OCI-LY3 (cell line): ENCODE results near the gene TEPSIN.
A peak's percentile ranks its signal among the peaks of the same experiment; 100 is the strongest.

Experiments
- H2AFZ ChIP-seq: fragments of 200-600, 300-600 bp; shearing (Covaris generic); 2 replicates; pipeline ENCODE4 v1.6.0; 2014; ENCODE audit warnings: antibody characterized with exemption, low read depth, low read length
- H3K27ac ChIP-seq: fragments of 200-600, 300-600 bp; sonication (generic); 2 replicates; pipeline ENCODE4 v1.5.1; 2014; ENCODE audit warnings: mild to moderate bottlenecking, low read length, moderate library complexity, mixed read lengths
- H3K27me3 ChIP-seq: fragments of 200-600, 300-600 bp; sonication (generic); 2 replicates; pipeline ENCODE4 v1.6.1; 2014; ENCODE audit warnings: low read depth, low read length, mixed read lengths
- H3K36me3 ChIP-seq: fragments of 200-600, 300-600 bp; sonication (generic); replicated peaks from 2 replicates; pipeline ENCODE3; 2014; ENCODE audit warnings: low read depth, low read length, mixed read lengths
- H3K4me1 ChIP-seq: fragments of 300-600, 200-600 bp; sonication (generic); 2 replicates; pipeline ENCODE4 v1.6.1; 2014; ENCODE audit warnings: low read length, mixed read lengths
- H3K4me2 ChIP-seq: fragments of 200-600, 300-600 bp; sonication (generic); 2 replicates; pipeline ENCODE4 v1.6.1; 2014; ENCODE audit warnings: low read length, mixed read lengths
- H3K4me3 ChIP-seq: fragments of 300-600, 200-600 bp; sonication (generic); 2 replicates; pipeline ENCODE4 v1.5.1; 2014; ENCODE audit warnings: antibody characterized with exemption, mild to moderate bottlenecking, low read length, moderate library complexity
- H3K79me2 ChIP-seq: fragments of 300-600, 200-600 bp; shearing (Covaris generic); 2 replicates; pipeline ENCODE4 v1.6.1; 2014; ENCODE audit warnings: mild to moderate bottlenecking, low read length, mixed read lengths
- H3K9ac ChIP-seq: fragments of 300-600, 200-600 bp; shearing (Covaris generic); 2 replicates; pipeline ENCODE4 v1.6.0; 2014; ENCODE audit warnings: mild to moderate bottlenecking, low read length, moderate library complexity
- H3K9me3 ChIP-seq: fragments of 200-600, 300-600 bp; shearing (Covaris generic); 2 replicates; pipeline ENCODE4 v1.6.1; 2014; ENCODE audit warnings: low read length, mixed read lengths; ENCODE audit not compliant: insufficient read depth
- H4K20me1 ChIP-seq: fragments of 200-600, 300-600 bp; sonication (generic); 2 replicates; pipeline ENCODE4 v1.6.1; 2016; ENCODE audit warnings: low read length, mixed read lengths; ENCODE audit not compliant: insufficient read depth
- CTCF ChIP-seq: fragments of 200-600, 300-600 bp; sonication (generic); IDR thresholded peaks from 2 replicates; pipeline ENCODE4 v1.5.1; 2014; ENCODE audit warnings: antibody characterized with exemption, low read length, low read depth
- EZH2phosphoT487 ChIP-seq: fragments of 200-600 bp; shearing (Covaris generic); IDR thresholded peaks from 2 replicates; pipeline ENCODE4 v1.6.1; 2018; ENCODE audit warnings: antibody characterized with exemption, mixed run types, low read depth

Gene TEPSIN

GRCh38 chr17:81252326-81252986 lies 13.6 kb upstream of the TEPSIN start:
- Histone ChIP-seq H4K20me1 (peaks cover 27% of the 10 kb centered on the region), H3K4me3 (no peak overlapping the region), H3K9ac (no peak overlapping the region), H3K27me3 (no peaks in the 10 kb centered on the region), H3K4me1 (peaks cover 12% of the 10 kb centered on the region), H3K79me2 (no peaks in the 10 kb centered on the region), H3K9me3 (no peaks in the 10 kb centered on the region), H2AFZ (no peak overlapping the region), H3K36me3 (peaks cover 23% of the 10 kb centered on the region), H3K27ac (no peak overlapping the region; the same call in 1 of the 2 replicates), H3K4me2 (0 out of 2 replicates have a peak overlapping the region, but pooled peaks have one; percentile 4)
- no peak for TF ChIP-seq CTCF
- TF ChIP-seq EZH2phosphoT487, result no peak

- TF ChIP-seq CTCF (no peak), EZH2phosphoT487 (no peak)
- no peak overlapping the region; the same call in 1 of the 2 replicates for H3K4me3 ChIP-seq
- H3K27ac ChIP-seq, result peak overlapping the region; percentile 14; the same call in 1 of the 2 replicates
These were observed 12.9 kb upstream of the TEPSIN start for GRCh38 chr17:81251709-81252301.

GRCh38 chr17:81251094-81251708 lies 12.3 kb upstream of the TEPSIN start:
- H3K4me1 ChIP-seq, result peaks cover 12% of the 10 kb centered on the region
- peak overlapping the region; percentile 36; the same call in 1 of the 2 replicates for H3K4me2 ChIP-seq
- H3K9ac ChIP-seq, result no peak overlapping the region
- no peak for TF ChIP-seq EZH2phosphoT487
- TF ChIP-seq CTCF, result no peak
- no peaks in the 10 kb centered on the region for H3K9me3 ChIP-seq
- H2AFZ ChIP-seq, result no peak overlapping the region
- H3K27me3 ChIP-seq, result no peaks in the 10 kb centered on the region
- H3K79me2 ChIP-seq, result no peaks in the 10 kb centered on the region
- H3K4me3 ChIP-seq, result no peak overlapping the region; the same call in 1 of the 2 replicates
- H3K27ac ChIP-seq, result peak overlapping the region; percentile 14; the same call in 1 of the 2 replicates
- H4K20me1 ChIP-seq, result peaks cover 27% of the 10 kb centered on the region
- peaks cover 23% of the 10 kb centered on the region for H3K36me3 ChIP-seq

More at GRCh38 chr17:81251709-81252301, 12.9 kb upstream of the TEPSIN start:
- Histone ChIP-seq H2AFZ (no peak overlapping the region), H3K36me3 (peaks cover 23% of the 10 kb centered on the region), H3K4me1 (peaks cover 12% of the 10 kb centered on the region), H3K9me3 (no peaks in the 10 kb centered on the region), H4K20me1 (peaks cover 27% of the 10 kb centered on the region), H3K27me3 (no peaks in the 10 kb centered on the region), H3K4me2 (peak overlapping the region; percentile 36), H3K79me2 (no peaks in the 10 kb centered on the region), H3K9ac (no peak overlapping the region)
